GM21717 (cell line): Measurements from ENCODE around the gene PSMA2.
"Not testable (repeated sequence)": the region's sequence is repeated elsewhere in the genome, so short reads cannot be mapped to it uniquely, and the experiment has no call there.

Source experiments
- ATAC-seq: cut with Tn5 transposase; IDR thresholded peaks from one replicate; pipeline ENCODE4 v1.9.1; 2021; ENCODE audit warnings: mild to moderate bottlenecking, moderate library complexity; ENCODE audit not compliant: unreplicated experiment

The PSMA2 gene

DNA sequence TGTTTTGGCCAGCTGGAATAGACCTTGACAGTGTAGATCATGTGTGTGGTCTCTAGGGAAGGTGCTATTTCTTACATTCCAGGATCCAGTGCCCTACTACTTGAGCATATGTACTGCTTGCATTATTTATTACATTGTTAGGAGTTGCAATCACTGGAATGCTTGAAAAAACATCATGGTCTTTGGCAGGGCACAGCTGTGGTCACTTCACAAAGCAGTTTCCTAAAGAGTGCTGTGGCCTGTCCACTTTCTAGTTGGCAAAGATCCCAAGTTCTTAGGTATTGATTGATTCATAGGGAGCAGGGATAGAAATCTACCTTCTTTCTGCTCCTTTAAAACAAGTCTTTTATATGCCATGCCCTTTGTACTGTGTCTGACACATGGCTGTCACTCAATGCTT lies 24.7 kb downstream of the PSMA2 start:
- ATAC-seq: no peak

DNA sequence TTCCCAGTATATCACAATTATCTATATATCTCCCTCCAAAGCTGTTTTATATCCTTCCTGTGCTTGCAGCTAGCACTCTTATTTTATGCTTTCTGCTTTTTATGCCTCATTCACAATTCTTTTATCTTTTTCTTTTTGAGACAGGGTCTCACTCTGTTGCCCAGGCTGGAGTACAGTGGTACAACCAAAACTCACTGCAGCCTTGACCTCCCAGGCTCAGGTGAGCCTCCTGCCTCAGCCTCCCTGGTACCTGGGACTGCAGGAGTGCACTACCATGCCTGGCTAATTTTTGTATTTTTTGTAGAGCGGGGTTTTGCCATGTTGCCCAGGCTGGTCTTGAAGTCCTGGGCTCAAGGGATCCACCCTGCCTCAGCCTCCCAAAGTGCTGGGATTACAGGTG lies 25.8 kb downstream of the PSMA2 start:
- ATAC-seq: no peak

- ATAC-seq: no peak
Measured at GRCh38 chr7:42902331-42902730, 29.6 kb downstream of the PSMA2 start.

DNA sequence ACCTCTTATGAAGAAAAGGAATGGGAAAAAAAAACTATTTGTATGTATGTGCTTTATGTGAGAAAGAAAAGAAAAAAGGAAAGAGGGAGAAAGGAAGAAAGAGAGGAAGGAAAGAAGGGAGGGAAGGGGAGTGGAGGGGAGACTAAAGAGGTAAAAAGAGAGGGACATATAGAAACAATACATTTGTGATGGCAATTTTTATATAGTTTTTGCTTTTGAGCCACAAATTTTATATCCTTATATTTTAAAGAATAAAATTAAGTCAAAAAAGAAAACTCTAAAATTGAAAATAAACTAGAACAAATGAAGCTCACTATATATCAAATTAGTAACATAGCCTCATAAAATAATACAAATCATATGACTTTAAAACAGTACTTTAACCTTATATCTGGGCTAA lies 31.1 kb downstream of the PSMA2 start:
- no peak for ATAC-seq

- no peak for ATAC-seq
Measured at GRCh38 chr7:42893346-42894240, 38.4 kb downstream of the PSMA2 start.

GRCh38 chr7:42886893-42887505 lies 45.0 kb downstream of the PSMA2 start:
- no peak for ATAC-seq

- ATAC-seq: no peak
Measured at GRCh38 chr7:42886129-42886528, 45.8 kb downstream of the PSMA2 start.

DNA sequence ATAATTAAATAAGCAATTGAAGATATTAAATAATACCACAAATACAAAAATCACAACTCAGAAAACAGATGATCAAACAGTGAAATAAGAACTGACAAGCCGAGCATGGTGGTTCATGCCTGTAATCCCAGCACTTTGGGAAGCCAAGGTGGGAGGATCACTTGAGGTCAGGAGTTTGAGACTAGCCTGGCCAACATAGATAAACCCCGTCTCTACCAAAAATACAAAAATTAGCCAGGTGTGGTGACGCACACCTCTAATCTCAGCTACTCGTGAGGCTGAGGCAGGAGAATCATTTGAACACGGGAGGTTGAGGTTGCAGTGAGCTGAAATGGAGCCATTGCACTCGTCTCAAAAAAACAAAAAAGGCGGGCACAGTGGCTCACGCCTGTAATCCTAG lies 46.8 kb downstream of the PSMA2 start:
- ATAC-seq: not testable (repeated sequence)

DNA sequence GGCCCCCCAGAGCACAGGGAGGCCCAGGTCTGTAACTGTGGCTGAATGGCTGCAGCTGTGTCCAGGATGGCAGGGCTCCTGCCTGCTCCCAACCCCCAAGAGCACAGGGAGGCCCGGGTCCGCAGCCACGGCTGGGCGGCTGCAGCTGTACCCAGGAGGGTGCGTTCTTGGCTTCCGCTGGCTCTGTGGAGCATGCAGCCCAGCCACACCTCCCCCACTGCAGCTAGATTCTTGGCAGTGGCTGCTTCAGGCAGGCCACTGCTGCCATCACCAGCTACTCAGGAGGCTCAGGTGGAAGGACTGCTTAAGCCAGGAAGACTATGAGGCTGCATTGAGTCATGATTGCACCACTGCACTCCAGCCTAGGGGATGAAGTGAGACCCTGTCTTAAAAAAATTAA lies 48.0 kb downstream of the PSMA2 start:
- ATAC-seq: no peak

GRCh38 chr7:42880392-42880791 lies 51.6 kb downstream of the PSMA2 start:
- ATAC-seq: no peak

DNA sequence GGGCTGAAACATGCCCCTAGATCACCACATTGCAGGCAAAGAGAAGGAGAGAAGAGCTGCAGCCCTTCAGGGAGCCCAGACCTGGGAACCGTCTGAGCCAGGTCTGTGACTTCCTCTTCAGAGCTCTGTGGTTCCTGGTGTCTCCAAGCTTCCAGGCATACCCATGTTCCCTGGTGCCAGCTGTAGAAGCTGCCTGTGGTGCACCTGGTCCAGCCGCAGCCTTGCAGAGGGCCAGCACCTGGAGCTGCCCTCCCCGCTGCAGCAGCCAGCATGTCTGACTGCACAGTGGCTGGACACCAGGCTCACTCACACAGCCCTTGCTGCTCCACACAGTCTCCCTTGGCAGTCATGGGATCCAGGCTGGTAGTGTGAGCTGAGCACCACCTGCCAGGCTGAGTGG lies 53.7 kb downstream of the PSMA2 start:
- no peak for ATAC-seq

DNA sequence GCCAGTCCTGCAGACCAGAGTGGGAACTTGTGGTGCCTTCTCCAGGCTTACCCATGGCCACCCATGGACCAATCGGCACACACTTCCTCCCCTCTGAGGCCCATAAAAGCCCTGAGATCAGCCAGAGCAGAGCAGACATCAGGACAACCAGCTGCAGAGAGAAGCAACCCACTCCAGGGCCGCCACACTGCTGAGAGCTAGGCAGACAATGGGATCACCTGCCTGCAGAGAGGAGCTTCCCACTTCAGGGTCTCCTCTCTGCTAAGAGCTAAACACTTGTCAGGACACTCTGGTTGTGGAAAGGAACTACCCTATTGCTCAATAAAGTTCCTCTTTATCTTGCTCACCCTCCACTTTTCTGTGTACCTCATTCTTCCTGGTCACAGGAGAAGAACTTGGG lies 54.1 kb downstream of the PSMA2 start:
- no peak for ATAC-seq

- peak; percentile 70 for ATAC-seq
Measured at GRCh38 chr7:42876182-42877068, 55.5 kb downstream of the PSMA2 start.

- ATAC-seq: peak; percentile 98
Measured at GRCh38 chr7:42869131-42870020, 62.6 kb downstream of the PSMA2 start.

- ATAC-seq: no peak
Measured at GRCh38 chr7:42868480-42868879, 63.5 kb downstream of the PSMA2 start.
